D721Med (cell line): ENCODE results near the gene HJURP.

Experiments used
- DNase-seq: peaks from one replicate; pipeline ENCODE4 v3.0.0; 2011; ENCODE audit warnings: low spot score; ENCODE audit not compliant: insufficient read length
- FAIRE-seq: peaks from 2 replicates; lab custom pipeline; 2011; peaks lifted over from hg19 to GRCh38; lab: Jason Lieb, UNC
- CTCF ChIP-seq: IDR thresholded peaks from 2 replicates; pipeline ENCODE4 v1.5.1; 2012; ENCODE audit warnings: mild to moderate bottlenecking, control low read depth; ENCODE audit not compliant: insufficient read depth; ENCODE audit errors: missing control alignments

The HJURP gene

DNA sequence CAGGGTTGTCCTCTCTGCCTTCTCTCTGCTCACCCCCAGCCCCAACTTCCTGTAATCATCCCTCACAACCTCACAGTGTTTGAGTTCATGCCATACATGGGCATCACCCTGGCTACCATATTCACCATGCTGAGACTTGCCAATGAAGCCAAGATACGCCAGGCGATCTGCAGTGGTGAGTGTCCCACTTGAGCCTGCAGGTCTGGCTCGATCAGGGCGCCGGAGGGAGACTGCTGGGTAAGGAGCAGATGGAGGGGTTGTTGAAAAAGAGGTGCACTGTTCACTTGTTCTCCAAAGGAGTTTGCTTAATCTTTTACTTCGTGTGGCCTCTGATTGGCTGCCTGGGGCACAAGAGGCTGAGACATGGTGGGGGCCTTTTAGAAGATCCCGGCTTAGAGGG is 61.6 kb downstream of the HJURP start:
- no peak for TF ChIP-seq CTCF
- no peak for DNase-seq
- FAIRE-seq: no peak

DNA sequence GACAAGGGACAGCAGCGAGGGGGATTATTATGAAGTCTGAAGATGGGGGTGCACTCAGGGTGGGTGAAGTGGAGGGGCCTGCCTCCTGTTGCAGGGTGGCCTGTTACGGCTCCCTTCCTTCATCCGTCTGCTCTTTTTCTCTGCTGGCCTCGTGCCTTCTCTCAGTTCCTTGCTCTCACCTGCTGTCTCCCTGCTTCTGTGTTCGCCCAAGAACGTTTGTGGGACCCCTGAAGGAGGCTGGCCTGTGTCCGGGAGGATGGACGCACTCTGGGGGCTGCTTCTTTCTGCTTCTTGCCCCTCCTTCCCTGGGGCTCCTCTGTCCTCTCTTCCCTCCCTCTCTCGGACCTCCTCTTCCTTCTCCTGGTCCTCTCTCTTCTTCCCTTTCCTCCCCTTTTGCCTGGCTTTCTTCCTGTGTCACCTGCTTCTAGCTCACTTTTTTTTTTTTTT is 62.4 kb downstream of the HJURP start:
- DNase-seq: no peak
- no peak for FAIRE-seq
- no peak for TF ChIP-seq CTCF

DNA sequence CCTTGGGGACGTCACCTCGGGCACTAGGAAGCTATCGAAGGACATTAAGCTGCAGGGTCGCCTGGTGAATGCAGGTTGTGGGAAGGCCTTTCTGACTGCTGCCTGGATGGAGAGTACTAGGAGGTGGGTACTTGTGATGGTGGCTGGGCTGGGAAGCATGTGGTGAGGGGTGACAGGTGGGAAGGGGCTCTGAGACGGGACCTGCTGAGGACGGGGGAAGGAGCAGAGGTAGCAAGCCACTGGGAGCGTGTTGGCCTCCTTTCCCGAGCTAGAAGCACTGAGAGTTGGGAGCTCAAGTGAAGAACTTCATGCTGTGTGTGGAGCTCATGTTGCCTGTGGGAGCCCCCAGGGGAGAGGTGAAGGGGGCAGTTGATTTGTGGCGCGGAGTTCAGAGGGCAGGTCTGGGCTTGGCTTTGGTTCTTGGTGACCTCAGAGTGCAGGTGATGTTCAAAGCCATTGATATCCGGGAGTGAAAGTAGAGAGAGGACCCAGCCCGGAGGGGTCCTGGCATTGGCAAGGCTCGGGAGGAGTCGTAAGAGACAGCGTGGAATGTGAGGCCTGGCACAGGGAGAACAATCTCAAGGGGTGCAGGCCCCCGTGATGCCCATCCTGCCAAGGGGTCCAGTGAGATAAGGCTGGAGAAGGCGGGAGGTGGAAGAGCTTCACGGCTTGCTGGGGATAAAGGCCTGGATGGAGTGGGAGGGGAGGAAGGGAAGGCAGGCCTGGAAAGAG is 63.0 kb downstream of the HJURP start:
- FAIRE-seq: no peak
- no peak for TF ChIP-seq CTCF
- no peak for DNase-seq

- FAIRE-seq (no peak), DNase-seq (no peak)
- TF ChIP-seq CTCF: no peak
Measured at GRCh38 chr2:233789554-233789953, 64.8 kb downstream of the HJURP start.
